Lower leg skin (tissue), 3 donors: ENCODE measurements around the gene FIZ1.

Experiments used
- CTCF ChIP-seq, 3 donors: fragments of 450-650 bp; IDR thresholded peaks; one replicate each; pipeline ENCODE4 v1.5.1; 2016; ENCODE audit warnings: antibody characterized with exemption in 3 of 3, mild to moderate bottlenecking in 3 of 3, moderate library complexity in 2 of 3
- POLR2A ChIP-seq, 2 donors: fragments of 450-650 bp; IDR thresholded peaks; one replicate each; pipeline ENCODE4 v1.6.1; 2016 to 2017; ENCODE audit warnings: antibody characterized with exemption in 2 of 2, mild to moderate bottlenecking in 1 of 2, moderate library complexity in 1 of 2

GRCh38 chr19:55644842-55645511 lies 45.7 kb upstream of the FIZ1 start:
- TF ChIP-seq CTCF (IDR thresholded peaks at IDR 0.05) (no peak), POLR2A (IDR thresholded peaks at IDR 0.05) (no peak)
